GM19372 (cell line): ENCODE data around the gene ASGR1.
"Not testable (repeated sequence)": the region's sequence is repeated elsewhere in the genome, so short reads cannot be mapped to it uniquely, and the experiment has no call there.

Experiments used
- ATAC-seq: cut with Tn5 transposase; IDR thresholded peaks from one replicate; pipeline ENCODE4 v1.9.1; 2021; ENCODE audit warnings: mild to moderate bottlenecking, low read depth, moderate library complexity; ENCODE audit not compliant: unreplicated experiment

ASGR1 gene

GRCh38 chr17:7169565-7169908 lies 9.6 kb downstream of the ASGR1 start:
- not testable (repeated sequence) for ATAC-seq

- not testable (repeated sequence) for ATAC-seq
These were observed 10.2 kb downstream of the ASGR1 start for GRCh38 chr17:7168841-7169564.

- ATAC-seq: no peak
These were observed 11.3 kb downstream of the ASGR1 start for GRCh38 chr17:7167832-7168231.

GRCh38 chr17:7166873-7167272 lies 12.3 kb downstream of the ASGR1 start:
- ATAC-seq: no peak

- ATAC-seq: not testable (repeated sequence)
These were observed 19.6 kb downstream of the ASGR1 start for GRCh38 chr17:7159571-7159970.

- ATAC-seq: not testable (repeated sequence)
These were observed 20.7 kb downstream of the ASGR1 start for GRCh38 chr17:7158424-7158823.

GRCh38 chr17:7156342-7156940 lies 22.7 kb downstream of the ASGR1 start:
- no peak for ATAC-seq

- no peak for ATAC-seq
These were observed 31.4 kb downstream of the ASGR1 start for GRCh38 chr17:7147772-7148171.

GRCh38 chr17:7146115-7146514 lies 33.1 kb downstream of the ASGR1 start:
- no peak for ATAC-seq

GRCh38 chr17:7144213-7144612 lies 35.0 kb downstream of the ASGR1 start:
- no peak for ATAC-seq

GRCh38 chr17:7141824-7142223 lies 37.3 kb downstream of the ASGR1 start:
- ATAC-seq: no peak

GRCh38 chr17:7139400-7139799 lies 39.8 kb downstream of the ASGR1 start:
- no peak for ATAC-seq

GRCh38 chr17:7138800-7139381 lies 40.3 kb downstream of the ASGR1 start:
- no peak for ATAC-seq

- no peak for ATAC-seq
These were observed 41.8 kb downstream of the ASGR1 start for GRCh38 chr17:7137171-7137943.

GRCh38 chr17:7136266-7136877 lies 42.8 kb downstream of the ASGR1 start:
- ATAC-seq: no peak

GRCh38 chr17:7133916-7134315 lies 45.3 kb downstream of the ASGR1 start:
- ATAC-seq: no peak

GRCh38 chr17:7133424-7133823 lies 45.7 kb downstream of the ASGR1 start:
- no peak for ATAC-seq

GRCh38 chr17:7132511-7133094 lies 46.6 kb downstream of the ASGR1 start:
- no peak for ATAC-seq

GRCh38 chr17:7131423-7131791 lies 47.8 kb downstream of the ASGR1 start:
- no peak for ATAC-seq

GRCh38 chr17:7130621-7131422 lies 48.3 kb downstream of the ASGR1 start:
- no peak for ATAC-seq
